Fibroblast of the aortic adventitia (primary cell): ENCODE data around the gene PPP1R3G. TPM values are rescaled to one million over a fixed set of nuclear protein-coding genes. Genes with fewer than 3 reads are reported as not detected.
"Not testable (repeated sequence)": the region's sequence is repeated elsewhere in the genome, so short reads cannot be mapped to it uniquely, and the experiment has no call there.

Source experiments
- DNase-seq: peaks from one replicate; pipeline ENCODE4 v3.0.0-alpha.2; 2010; ENCODE audit warnings: low read depth
- H3K4me3 ChIP-seq: 2 replicates; pipeline ENCODE4 v1.5.1; 2011; ENCODE audit warnings: low read depth, mild to moderate bottlenecking, control low read depth, low read length, moderate library complexity
- CTCF ChIP-seq: IDR thresholded peaks from 2 replicates; pipeline ENCODE4 v1.5.1; 2011; ENCODE audit warnings: mild to moderate bottlenecking, low read length, control low read depth, inconsistent platforms; ENCODE audit not compliant: insufficient read depth
- total RNA-seq: library from RNA; depleted of rRNA; stranded (reverse); fragments of >200 nt; gene quantifications from 2 replicates; pipeline ENCODE4 v1.2.3, GENCODE V29; 2012; ENCODE audit warnings: low replicate concordance

Gene PPP1R3G
- total RNA-seq, 1 donor, result 10.1 TPM

GRCh38 chr6:5058254-5058653, 26.9 kb upstream of the PPP1R3G start:
- DNase-seq, result no peak
- H3K4me3 ChIP-seq, result no peak overlapping the region
- no peak for TF ChIP-seq CTCF

- TF ChIP-seq CTCF, result no peak
- DNase-seq, result no peak
- no peak overlapping the region for H3K4me3 ChIP-seq
Observed at GRCh38 chr6:5059036-5059896, 25.9 kb upstream of the PPP1R3G start.

GRCh38 chr6:5060439-5060838, 24.7 kb upstream of the PPP1R3G start:
- not testable (repeated sequence) for DNase-seq, H3K4me3 ChIP-seq

GRCh38 chr6:5061152-5061551, 24.0 kb upstream of the PPP1R3G start:
- no peak for DNase-seq
- no peak overlapping the region for H3K4me3 ChIP-seq
- no peak for TF ChIP-seq CTCF

- TF ChIP-seq CTCF, result no peak
- DNase-seq, result no peak
- H3K4me3 ChIP-seq, result no peak overlapping the region
Observed at GRCh38 chr6:5063617-5064016, 21.5 kb upstream of the PPP1R3G start.

GRCh38 chr6:5066456-5067093, 18.6 kb upstream of the PPP1R3G start:
- TF ChIP-seq CTCF, result no peak
- H3K4me3 ChIP-seq, result no peak overlapping the region
- DNase-seq, result no peak

- DNase-seq, result no peak
- H3K4me3 ChIP-seq, result no peak overlapping the region
- TF ChIP-seq CTCF, result no peak
Observed at GRCh38 chr6:5067305-5067704, 17.8 kb upstream of the PPP1R3G start.
